A549 (cell line): Measurements from ENCODE around the gene SCO2.

ENCODE experiments used
- CTCF ChIP-seq: fragments of >200 bp; sonication (Bioruptor Twin); formaldehyde crosslinking; IDR thresholded peaks from 3 replicates; pipeline ENCODE4 v1.5.1; 2016
- EHMT2 ChIP-seq: fragments of 200-600 bp; sonication (generic); IDR thresholded peaks from 2 replicates; pipeline ENCODE4 v1.6.1; 2016; ENCODE audit warnings: antibody characterized with exemption, low read depth, mild to moderate bottlenecking, moderate library complexity
- FOSL2 ChIP-seq, 2 experiments: fragments of 450-650 bp in 1 of 2; fragments of >200 bp in 1 of 2; sonication (Bioruptor Twin) in 1 of 2; formaldehyde crosslinking; IDR thresholded peaks; 2 replicates each; pipeline versions ENCODE4 v1.5.0 to v1.6.1; 2016 to 2020; ENCODE audit warnings: mild to moderate bottlenecking in 1 of 2, moderate library complexity in 1 of 2
- HMGXB4 ChIP-seq: fragments of 250-450 bp; sonication (Bioruptor Pico); IDR thresholded peaks from 2 replicates; pipeline ENCODE4 v1.5.0; 2021; ENCODE audit warnings: mild to moderate bottlenecking, moderate library complexity, borderline replicate concordance
- HOXA7 ChIP-seq: fragments of 250-450 bp; sonication (Bioruptor Pico); IDR thresholded peaks from 2 replicates; pipeline ENCODE4 v1.5.0; 2020; ENCODE audit warnings: mild to moderate bottlenecking, moderate library complexity
- KDM1A ChIP-seq: fragments of 200-600 bp; sonication (generic); IDR thresholded peaks from 2 replicates; pipeline ENCODE4 v1.6.1; 2016; ENCODE audit warnings: low read depth, mild to moderate bottlenecking
- MYC ChIP-seq: IDR thresholded peaks from 2 replicates; pipeline ENCODE4 v1.6.1; 2012; ENCODE audit warnings: mild to moderate bottlenecking, inconsistent platforms, low read length, improper control_type of control experiment, borderline replicate concordance
- NFE2L2 ChIP-seq: fragments of 150-350 bp; conservative IDR thresholded peaks from 2 replicates; pipeline ENCODE4 v1.6.1; 2014; ENCODE audit warnings: low read length
- POLR2AphosphoS2 ChIP-seq: conservative IDR thresholded peaks from 2 replicates; pipeline ENCODE4 v1.6.1; 2012; ENCODE audit warnings: low read length, improper control_type of control experiment, inconsistent platforms
- RAD21 ChIP-seq, 2 experiments: fragments of >200 bp in 1 of 2; sonication (Bioruptor Twin) in 1 of 2; formaldehyde crosslinking in 1 of 2; IDR thresholded peaks in 1 of 2; conservative IDR thresholded peaks in 1 of 2; 2 replicates in 1 of 2; 3 replicates in 1 of 2; pipeline ENCODE4 v1.6.1; 2012 to 2018; ENCODE audit warnings: inconsistent platforms in 1 of 2

- TF ChIP-seq CTCF (no peak), HOXA7 (no peak), POLR2AphosphoS2 (no peak), NFE2L2 (no peak), HMGXB4 (CRISPR knock-in tag) (no peak), KDM1A (no peak), EHMT2 (no peak), RAD21 (conservative IDR thresholded peaks at IDR 0.05 in 1 of 2, IDR thresholded peaks at IDR 0.05 in 1 of 2) (no peak), FOSL2 (IDR thresholded peaks at IDR 0.05) (no peak), FOSL2 (CRISPR knock-in tag; IDR thresholded peaks at IDR 0.05) (no peak), MYC (no peak)
Measured at GRCh38 chr22:50567721-50568252, 42.4 kb upstream of the SCO2 start.
